ENCODE results near the gene CENPP.

GRCh38 chr9:92620845-92621244 lies 295.1 kb downstream of the CENPP start:
- TF ChIP-seq EP300 (IDR thresholded peaks at IDR 0.05) (no peak), CEBPB (IDR thresholded peaks at IDR 0.05) (no peak), POLR2AphosphoS2 (conservative IDR thresholded peaks at IDR 0.05; ENCODE audit: low read length) (no peak), POLR2A (IDR thresholded peaks at IDR 0.05; ENCODE audit: low read length) (no peak), HOXB5 (CRISPR knock-in tag; IDR thresholded peaks at IDR 0.05) (no peak), RNF2 (IDR thresholded peaks at IDR 0.05; ENCODE audit: borderline replicate concordance, low read depth) (no peak), KDM5A (IDR thresholded peaks at IDR 0.05) (no peak), REST (IDR thresholded peaks at IDR 0.05) (no peak), RAD21 (conservative IDR thresholded peaks at IDR 0.05 in 1 of 2, IDR thresholded peaks at IDR 0.05 in 1 of 2) (no peak), JUN (IDR thresholded peaks at IDR 0.05) (no peak), JUNB (IDR thresholded peaks at IDR 0.05) (no peak)
- TF ChIP-seq, protein P1, sequence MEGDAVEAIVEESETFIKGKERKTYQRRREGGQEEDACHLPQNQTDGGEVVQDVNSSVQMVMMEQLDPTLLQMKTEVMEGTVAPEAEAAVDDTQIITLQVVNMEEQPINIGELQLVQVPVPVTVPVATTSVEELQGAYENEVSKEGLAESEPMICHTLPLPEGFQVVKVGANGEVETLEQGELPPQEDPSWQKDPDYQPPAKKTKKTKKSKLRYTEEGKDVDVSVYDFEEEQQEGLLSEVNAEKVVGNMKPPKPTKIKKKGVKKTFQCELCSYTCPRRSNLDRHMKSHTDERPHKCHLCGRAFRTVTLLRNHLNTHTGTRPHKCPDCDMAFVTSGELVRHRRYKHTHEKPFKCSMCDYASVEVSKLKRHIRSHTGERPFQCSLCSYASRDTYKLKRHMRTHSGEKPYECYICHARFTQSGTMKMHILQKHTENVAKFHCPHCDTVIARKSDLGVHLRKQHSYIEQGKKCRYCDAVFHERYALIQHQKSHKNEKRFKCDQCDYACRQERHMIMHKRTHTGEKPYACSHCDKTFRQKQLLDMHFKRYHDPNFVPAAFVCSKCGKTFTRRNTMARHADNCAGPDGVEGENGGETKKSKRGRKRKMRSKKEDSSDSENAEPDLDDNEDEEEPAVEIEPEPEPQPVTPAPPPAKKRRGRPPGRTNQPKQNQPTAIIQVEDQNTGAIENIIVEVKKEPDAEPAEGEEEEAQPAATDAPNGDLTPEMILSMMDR (IDR thresholded peaks at IDR 0.05) = no peak

Data from A549 (cell line).